Bronchial epithelial cell (primary cell): ENCODE measurements around the gene SANBR. TPM values are rescaled to one million over a fixed set of nuclear protein-coding genes. Genes with fewer than 3 reads are reported as not detected.

Source experiments
- DNase-seq: peaks from one replicate; pipeline ENCODE4 v3.0.0-alpha.2; 2010; ENCODE audit warnings: low read depth
- FAIRE-seq: peaks from 2 replicates; lab custom pipeline; 2011; peaks lifted over from hg19 to GRCh38; lab: Jason Lieb, UNC
- H3K27me3 ChIP-seq: 2 replicates; pipeline ENCODE4 v1.5.1; 2011; ENCODE audit warnings: low read length; ENCODE audit not compliant: control insufficient read depth, insufficient read depth
- H3K36me3 ChIP-seq: 2 replicates; pipeline ENCODE4 v1.5.1; 2011; ENCODE audit warnings: low read length; ENCODE audit not compliant: control insufficient read depth, insufficient read depth
- H3K4me3 ChIP-seq: 2 replicates; pipeline ENCODE4 v1.5.1; 2011; ENCODE audit warnings: mild to moderate bottlenecking, low read depth, low read length, control low read depth
- total RNA-seq: library from RNA; depleted of rRNA; stranded (reverse); fragments of >200 nt; gene quantifications from 2 replicates; pipeline ENCODE4 v1.2.1, GENCODE V29; 2014
- TF ChIP-seq, protein P1 (sequence below): IDR thresholded peaks from 2 replicates; pipeline ENCODE4 v1.5.1; 2011; ENCODE audit warnings: mild to moderate bottlenecking, moderate library complexity, low read length, control low read depth, inconsistent platforms; ENCODE audit not compliant: insufficient read depth, severe bottlenecking

Gene SANBR
- total RNA-seq, 1 donor from 2014 or later = 8.4 TPM

DNA sequence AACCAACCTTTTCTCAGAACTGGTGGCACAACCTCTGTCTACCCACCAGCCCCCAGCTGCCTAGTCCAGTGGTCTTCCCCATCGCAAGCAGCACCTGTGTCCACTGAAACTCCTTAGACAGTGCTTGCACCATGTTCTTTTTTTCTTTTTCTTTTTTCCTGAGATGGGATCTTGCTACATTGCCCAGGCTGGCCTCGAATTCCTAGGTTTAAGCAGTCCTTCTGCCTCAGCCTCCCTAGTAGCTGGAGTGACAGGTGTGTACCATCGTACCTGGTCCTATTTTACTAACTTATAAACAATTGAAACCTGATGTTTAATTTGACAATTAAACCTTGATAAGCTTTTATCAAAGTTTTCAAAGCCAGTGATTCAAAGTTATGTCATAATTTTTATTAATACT, 30.8 kb downstream of the SANBR start:
- H3K36me3 ChIP-seq = no peaks in the 10 kb centered on the region
- FAIRE-seq (no peak), DNase-seq (no peak)
- TF ChIP-seq, protein P1, sequence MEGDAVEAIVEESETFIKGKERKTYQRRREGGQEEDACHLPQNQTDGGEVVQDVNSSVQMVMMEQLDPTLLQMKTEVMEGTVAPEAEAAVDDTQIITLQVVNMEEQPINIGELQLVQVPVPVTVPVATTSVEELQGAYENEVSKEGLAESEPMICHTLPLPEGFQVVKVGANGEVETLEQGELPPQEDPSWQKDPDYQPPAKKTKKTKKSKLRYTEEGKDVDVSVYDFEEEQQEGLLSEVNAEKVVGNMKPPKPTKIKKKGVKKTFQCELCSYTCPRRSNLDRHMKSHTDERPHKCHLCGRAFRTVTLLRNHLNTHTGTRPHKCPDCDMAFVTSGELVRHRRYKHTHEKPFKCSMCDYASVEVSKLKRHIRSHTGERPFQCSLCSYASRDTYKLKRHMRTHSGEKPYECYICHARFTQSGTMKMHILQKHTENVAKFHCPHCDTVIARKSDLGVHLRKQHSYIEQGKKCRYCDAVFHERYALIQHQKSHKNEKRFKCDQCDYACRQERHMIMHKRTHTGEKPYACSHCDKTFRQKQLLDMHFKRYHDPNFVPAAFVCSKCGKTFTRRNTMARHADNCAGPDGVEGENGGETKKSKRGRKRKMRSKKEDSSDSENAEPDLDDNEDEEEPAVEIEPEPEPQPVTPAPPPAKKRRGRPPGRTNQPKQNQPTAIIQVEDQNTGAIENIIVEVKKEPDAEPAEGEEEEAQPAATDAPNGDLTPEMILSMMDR = no peak
- H3K4me3 ChIP-seq = no peak overlapping the region
- H3K27me3 ChIP-seq = no peaks in the 10 kb centered on the region

DNA sequence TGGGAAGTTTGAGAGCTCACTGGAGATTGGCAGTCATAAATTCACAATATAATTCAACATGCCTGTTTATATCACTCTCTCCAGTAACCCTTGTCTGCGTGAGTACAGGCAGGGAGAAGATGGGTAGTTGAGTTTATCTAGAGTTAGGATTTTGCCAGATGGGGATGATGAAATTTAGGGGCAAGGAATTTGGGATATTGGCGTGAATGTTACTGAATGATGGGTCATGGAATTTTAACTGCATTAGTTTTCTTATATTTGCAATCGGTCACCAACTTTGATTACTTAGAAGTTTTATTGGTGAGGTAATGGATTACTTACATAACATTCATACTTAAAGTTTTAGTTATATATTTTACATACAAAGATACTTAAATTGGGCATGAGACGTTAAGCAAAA, 35.1 kb downstream of the SANBR start:
- FAIRE-seq = no peak
- Histone ChIP-seq H3K36me3 (no peaks in the 10 kb centered on the region), H3K4me3 (no peak overlapping the region), H3K27me3 (no peaks in the 10 kb centered on the region)
- no peak for DNase-seq
- TF ChIP-seq, protein P1 = no peak

DNA sequence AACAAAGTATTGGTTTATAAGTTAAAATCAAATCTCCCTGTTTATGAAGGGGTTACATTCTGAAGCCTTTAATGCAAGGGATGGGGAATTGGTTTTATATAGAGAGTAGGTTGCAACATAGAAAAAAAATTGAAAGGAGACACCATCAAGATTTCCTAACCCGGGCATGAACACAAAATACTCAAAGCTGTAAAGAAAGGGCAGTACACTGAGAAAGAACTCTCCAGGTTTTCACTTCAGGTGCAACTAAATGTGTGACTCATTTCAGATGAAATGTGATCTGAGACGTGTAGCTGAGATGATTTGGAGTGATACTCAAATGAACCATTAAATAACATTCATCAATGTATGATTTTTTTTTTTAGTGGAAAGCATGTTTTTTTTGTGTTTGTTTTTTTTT, 43.6 kb downstream of the SANBR start:
- peak; percentile 71 for DNase-seq
- FAIRE-seq = no peak
- Histone ChIP-seq H3K27me3 (no peaks in the 10 kb centered on the region), H3K4me3 (no peak overlapping the region), H3K36me3 (no peaks in the 10 kb centered on the region)
- TF ChIP-seq, protein P1 = no peak

DNA sequence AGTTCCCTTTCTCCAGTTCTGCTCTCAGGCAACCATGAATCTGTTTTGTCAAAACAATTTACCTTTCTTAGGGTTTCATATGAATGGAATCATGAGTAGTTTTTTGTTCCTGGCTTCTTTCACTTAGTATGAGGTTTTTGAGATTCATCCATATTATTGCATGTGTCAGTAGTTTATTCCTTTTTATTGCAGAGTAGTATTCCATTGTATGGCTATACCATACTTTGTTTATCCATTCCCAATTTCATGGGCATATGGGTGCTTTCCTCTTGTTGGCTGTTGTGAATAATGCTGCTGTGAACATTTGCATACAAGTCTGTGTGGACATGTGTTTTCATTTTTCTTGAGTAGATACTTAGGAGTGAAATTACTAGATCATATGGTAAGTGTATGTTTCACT, 46.0 kb downstream of the SANBR start:
- Histone ChIP-seq H3K27me3 (no peaks in the 10 kb centered on the region), H3K36me3 (no peaks in the 10 kb centered on the region), H3K4me3 (no peak overlapping the region)
- TF ChIP-seq, protein P1 = no peak
- DNase-seq (no peak), FAIRE-seq (no peak)

DNA sequence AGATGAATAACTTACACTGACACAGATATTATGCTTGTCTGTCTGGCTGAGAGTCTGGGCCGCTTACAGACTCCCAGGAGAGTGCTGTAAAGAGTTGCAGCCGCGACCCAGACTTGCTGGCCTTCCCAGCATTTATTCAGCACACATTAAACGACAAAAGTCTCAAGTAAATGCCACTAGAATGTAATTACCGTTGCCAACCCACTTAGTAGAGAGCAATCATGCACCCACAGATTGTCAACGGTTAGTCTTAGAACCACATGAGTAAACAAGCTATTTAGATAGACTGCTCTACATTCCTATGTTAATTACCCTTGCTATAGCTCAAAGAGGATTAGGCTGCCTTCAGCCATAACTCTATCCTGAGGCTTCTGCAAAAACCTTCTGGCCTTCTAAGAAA, 48.5 kb downstream of the SANBR start:
- TF ChIP-seq, protein P1 = no peak
- FAIRE-seq = no peak
- no peak for DNase-seq
- Histone ChIP-seq H3K4me3 (no peak overlapping the region), H3K36me3 (no peaks in the 10 kb centered on the region), H3K27me3 (no peaks in the 10 kb centered on the region)

Other genes with a start within 250 kb of the SANBR start
- 8.6 and 9.0 TPM in 2 replicates for gene REL, start 184.3 kb upstream of the SANBR start, total RNA-seq
- 58.8 and 59.2 TPM in 2 replicates for gene PEX13, start 48.2 kb upstream of the SANBR start, total RNA-seq
- gene PUS10, start 47.6 kb upstream of the SANBR start, total RNA-seq = 5.9 and 6.1 TPM in 2 replicates
- 10.0 and 13.1 TPM in 2 replicates for gene C2orf74, start 96.3 kb downstream of the SANBR start, total RNA-seq